HepG2 (cell line): ENCODE measurements around the gene GPC2. TPM values are rescaled to one million over a fixed set of nuclear protein-coding genes. Genes with fewer than 3 reads are reported as not detected.

Experiments used
- AFF4 ChIP-seq: sonication (generic); formaldehyde crosslinking; IDR thresholded peaks from 2 replicates; pipeline ENCODE4 v1.4.0; 2020; ENCODE audit warnings: missing genetic modification reagents
- ARNTL ChIP-seq: sonication (generic); formaldehyde crosslinking; IDR thresholded peaks from 2 replicates; pipeline ENCODE4 v1.4.0; 2020; ENCODE audit warnings: mild to moderate bottlenecking, missing genetic modification reagents
- BRCA1 ChIP-seq: sonication (generic); formaldehyde crosslinking; IDR thresholded peaks from 2 replicates; pipeline ENCODE4 v1.4.0; 2020; ENCODE audit warnings: missing genetic modification reagents
- BRF2 ChIP-seq: sonication (generic); formaldehyde crosslinking; IDR thresholded peaks from 2 replicates; pipeline ENCODE4 v1.8.1; 2022; ENCODE audit warnings: mild to moderate bottlenecking, missing genetic modification reagents
- CEBPB ChIP-seq: IDR thresholded peaks from 2 replicates; pipeline ENCODE4 v1.6.1; 2011; ENCODE audit warnings: low read depth, low read length, improper control_type of control experiment, borderline replicate concordance
- HNF4A ChIP-seq: sonication (generic); formaldehyde crosslinking; IDR thresholded peaks from 2 replicates; pipeline ENCODE4 v1.4.0; 2020; ENCODE audit warnings: missing genetic modification reagents
- HNRNPH1 ChIP-seq: fragments of 200-400 bp; formaldehyde crosslinking; optimal IDR thresholded peaks from 2 replicates; pipeline ENCODE3; 2017; ENCODE audit warnings: mild to moderate bottlenecking, low read depth, low read length
- KLF6 ChIP-seq: IDR thresholded peaks from 2 replicates; pipeline ENCODE4 v1.8.0; 2016; ENCODE audit warnings: missing biosample characterization, missing genetic modification reagents
- KLF9 ChIP-seq: IDR thresholded peaks from 2 replicates; pipeline ENCODE4 v1.6.1; 2016; ENCODE audit warnings: low read depth
- KMT2B ChIP-seq: IDR thresholded peaks from 2 replicates; pipeline ENCODE4 v1.6.1; 2016; ENCODE audit warnings: missing genetic modification reagents, missing compliant biosample characterization
- MXI1 ChIP-seq: IDR thresholded peaks from 3 replicates; pipeline ENCODE4 v1.6.1; 2012; ENCODE audit warnings: low read depth, low read length, inconsistent platforms, borderline replicate concordance
- NFKB2 ChIP-seq: sonication (generic); formaldehyde crosslinking; IDR thresholded peaks from 2 replicates; pipeline ENCODE4 v1.4.0; 2020; ENCODE audit warnings: missing genetic modification reagents, borderline replicate concordance
- REL ChIP-seq: sonication (generic); formaldehyde crosslinking; conservative IDR thresholded peaks from 2 replicates; pipeline ENCODE4 v1.8.0; 2022; ENCODE audit warnings: mild to moderate bottlenecking, missing genetic modification reagents, moderate library complexity
- TRIM24 ChIP-seq: sonication (generic); formaldehyde crosslinking; IDR thresholded peaks from 2 replicates; pipeline ENCODE4 v1.8.0; 2022; ENCODE audit warnings: mild to moderate bottlenecking, missing genetic modification reagents
- WIZ ChIP-seq: sonication (generic); formaldehyde crosslinking; IDR thresholded peaks from 2 replicates; pipeline ENCODE4 v1.5.1; 2020; ENCODE audit warnings: mild to moderate bottlenecking, missing genetic modification reagents
- ZBTB7A ChIP-seq: sonication (generic); formaldehyde crosslinking; IDR thresholded peaks from 2 replicates; pipeline ENCODE4 v1.8.0; 2022; ENCODE audit warnings: mild to moderate bottlenecking, missing genetic modification reagents
- ZNF160 ChIP-seq: sonication (generic); formaldehyde crosslinking; IDR thresholded peaks from 2 replicates; pipeline ENCODE4 v1.8.0; 2022; ENCODE audit warnings: mild to moderate bottlenecking, inconsistent platforms, missing genetic modification reagents
- ZNF274 ChIP-seq: sonication (generic); formaldehyde crosslinking; IDR thresholded peaks from 2 replicates; pipeline ENCODE4 v1.5.1; 2020; ENCODE audit warnings: mild to moderate bottlenecking, missing genetic modification reagents
- ZNF30 ChIP-seq: sonication (generic); formaldehyde crosslinking; IDR thresholded peaks from 2 replicates; pipeline ENCODE4 v1.5.0; 2020; ENCODE audit warnings: mild to moderate bottlenecking, missing genetic modification reagents
- ZNF329 ChIP-seq: sonication (generic); formaldehyde crosslinking; IDR thresholded peaks from 2 replicates; pipeline ENCODE4 v1.9.0; 2021; ENCODE audit warnings: low read depth, mild to moderate bottlenecking, missing genetic modification reagents
- ZNF496 ChIP-seq: sonication (generic); formaldehyde crosslinking; IDR thresholded peaks from 2 replicates; pipeline ENCODE4 v1.8.1; 2023; ENCODE audit warnings: mild to moderate bottlenecking, moderate library complexity, missing genetic modification reagents; ENCODE audit not compliant: insufficient replicate concordance
- ZNF768 ChIP-seq: sonication (generic); formaldehyde crosslinking; IDR thresholded peaks from 2 replicates; pipeline ENCODE4 v1.4.0; 2020; ENCODE audit warnings: missing genetic modification reagents
- ZXDC ChIP-seq: sonication (generic); formaldehyde crosslinking; IDR thresholded peaks from 2 replicates; pipeline ENCODE4 v1.5.0; 2020; ENCODE audit warnings: mild to moderate bottlenecking, missing genetic modification reagents
- polyA plus RNA-seq, 8 experiments: library from polyadenylated mRNA; depleted of rRNA in 3 of 8; stranded (reverse) in 7 of 8; unstranded in 1 of 8; fragments of >200 nt; fragmentation: Illumina TruSeq in 4 of 8; extraction: Trizol in 4 of 8; gene quantifications; 2 replicates each; pipeline versions ENCODE4 v1.2.1 to v1.2.3, GENCODE V29; 2011 to 2016; ENCODE audit warnings: low read depth in 4 of 8, missing spikeins in 1 of 8, mixed read lengths in 1 of 8; ENCODE audit not compliant: insufficient read depth in 1 of 8
- total RNA-seq, 5 experiments: library from RNA; depleted of rRNA; stranded (reverse); fragments of >200 nt; fragmentation: Illumina TruSeq; extraction: Trizol; gene quantifications; 2 replicates each; pipeline ENCODE4 v1.2.3, GENCODE V29; 2016; ENCODE audit warnings: low read depth in 1 of 5
- TF ChIP-seq, protein P1 (sequence below): sonication (generic); formaldehyde crosslinking; IDR thresholded peaks from 2 replicates; pipeline ENCODE4 v1.4.0; 2020; ENCODE audit warnings: missing genetic modification reagents

The GPC2 gene
- total and polyA plus RNA-seq, 2 of the 13 experiments (the other 11 are each of a cell fraction or from before 2014, with no cell fraction given): 0.64 to 0.78 TPM

- TF ChIP-seq AFF4 (CRISPR knock-in tag) (no peak), ZBTB7A (CRISPR knock-in tag) (no peak), WIZ (CRISPR knock-in tag) (no peak), ZNF768 (CRISPR knock-in tag) (no peak), ZNF274 (CRISPR knock-in tag) (no peak), KMT2B (CRISPR knock-in tag) (no peak), ZNF496 (no peak), ZNF160 (CRISPR knock-in tag) (no peak), HNF4A (peak; percentile 28), NFKB2 (no peak), HNRNPH1 (no peak), BRCA1 (no peak), ZNF329 (CRISPR knock-in tag) (no peak), TRIM24 (no peak), ZXDC (CRISPR knock-in tag) (no peak), ZNF30 (CRISPR knock-in tag) (no peak), BRF2 (CRISPR knock-in tag) (no peak), KLF9 (CRISPR knock-in tag) (no peak), REL (CRISPR knock-in tag) (no peak), KLF6 (CRISPR knock-in tag) (no peak), MXI1 (no peak), CEBPB (peak; percentile 64), ARNTL (CRISPR knock-in tag) (no peak; the same call in 1 of the 2 replicates)
- TF ChIP-seq, protein P1, sequence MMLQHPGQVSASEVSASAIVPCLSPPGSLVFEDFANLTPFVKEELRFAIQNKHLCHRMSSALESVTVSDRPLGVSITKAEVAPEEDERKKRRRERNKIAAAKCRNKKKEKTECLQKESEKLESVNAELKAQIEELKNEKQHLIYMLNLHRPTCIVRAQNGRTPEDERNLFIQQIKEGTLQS: peak; percentile 93
These were observed 19.6 kb downstream of the GPC2 start (continued) for GRCh38 chr7:100157334-100158228.
